Dermis blood vessel endothelial cell (primary cell): ENCODE measurements around the gene EDC4. TPM values are rescaled to one million over a fixed set of nuclear protein-coding genes. Genes with fewer than 3 reads are reported as not detected.

Experiments used
- total RNA-seq: library from RNA; depleted of rRNA; stranded (reverse); fragments of >200 nt; gene quantifications from 2 replicates; pipeline ENCODE4 v1.2.3, GENCODE V29; 2014

Gene EDC4
- total RNA-seq, 1 donor from 2014 or later: 58.2 TPM

Other genes starting within 250 kb of the EDC4 start
- gene CARMIL2, start 227.9 kb upstream of the EDC4 start, total RNA-seq: 0.56 and 0.85 TPM in 2 replicates
- gene ACD, start 212.8 kb upstream of the EDC4 start, total RNA-seq: 14.5 and 17.8 TPM in 2 replicates
- gene PARD6A, start 212.1 kb upstream of the EDC4 start, total RNA-seq: 6.3 and 7.0 TPM in 2 replicates
- gene ENKD1, start 206.3 kb upstream of the EDC4 start, total RNA-seq: 18.1 and 20.1 TPM in 2 replicates
- gene C16orf86, start 206.2 kb upstream of the EDC4 start, total RNA-seq: 3.7 and 3.9 TPM in 2 replicates
- 69.8 and 88.1 TPM in 2 replicates for gene GFOD2, start 153.7 kb upstream of the EDC4 start, total RNA-seq
- gene RANBP10, start 66.5 kb upstream of the EDC4 start, total RNA-seq: 8.2 and 13.5 TPM in 2 replicates
- gene TSNAXIP1, start 66.2 kb upstream of the EDC4 start, total RNA-seq: 0.47 and 0.85 TPM in 2 replicates
- 62.3 and 64.0 TPM in 2 replicates for gene THAP11, start 30.7 kb upstream of the EDC4 start, total RNA-seq
- gene NUTF2, start 26.1 kb upstream of the EDC4 start, total RNA-seq: 176 and 260 TPM in 2 replicates
- gene CENPT, start 25.4 kb upstream of the EDC4 start, total RNA-seq: 21.7 and 30.0 TPM in 2 replicates
- 0.14 and 0.51 TPM in 2 replicates for gene NRN1L, start 11.8 kb downstream of the EDC4 start, total RNA-seq
- 24.7 and 30.8 TPM in 2 replicates for gene PSKH1, start 20.2 kb downstream of the EDC4 start, total RNA-seq
- 0.17 and 0.88 TPM in 2 replicates for gene CTRL, start 58.8 kb downstream of the EDC4 start, total RNA-seq
- 46.8 and 95.8 TPM in 2 replicates for gene PSMB10, start 63.8 kb downstream of the EDC4 start, total RNA-seq
- gene LCAT, start 71.1 kb downstream of the EDC4 start, total RNA-seq: 3.3 and 6.5 TPM in 2 replicates
- 68.9 and 94.1 TPM in 2 replicates for gene SLC12A4, start 95.6 kb downstream of the EDC4 start, total RNA-seq
- not detected in 2 replicates for gene DPEP3, start 107.4 kb downstream of the EDC4 start, total RNA-seq
- gene DPEP2, start 126.4 kb downstream of the EDC4 start, total RNA-seq: 2.9 and 3.7 TPM in 2 replicates
- not detected in 2 replicates for gene DPEP2NB, start 142.9 kb downstream of the EDC4 start, total RNA-seq
- gene DDX28, start 150.2 kb downstream of the EDC4 start, total RNA-seq: 15.1 and 19.5 TPM in 2 replicates
- 26.4 and 34.9 TPM in 2 replicates for gene DUS2, start 150.2 kb downstream of the EDC4 start, total RNA-seq
- gene NFATC3, start 212.3 kb downstream of the EDC4 start, total RNA-seq: 14.1 and 31.6 TPM in 2 replicates